KMS-11 (cell line): ENCODE results near the gene NUP58.

Source experiments
- H2AFZ ChIP-seq: fragments of 200-600 bp; sonication (generic); 2 replicates; pipeline ENCODE4 v1.6.1; 2016; ENCODE audit warnings: antibody characterized with exemption, mixed run types, low read depth
- H3K27ac ChIP-seq: fragments of 200-600 bp; sonication (generic); 2 replicates; pipeline ENCODE4 v1.6.1; 2016; ENCODE audit warnings: mild to moderate bottlenecking, mixed run types
- H3K27me3 ChIP-seq: fragments of 200-600 bp; sonication (generic); 2 replicates; pipeline ENCODE4 v1.6.1; 2017; ENCODE audit warnings: mild to moderate bottlenecking, low read depth, mixed run types, moderate library complexity; ENCODE audit not compliant: insufficient read depth
- H3K36me3 ChIP-seq: fragments of 200-600 bp; sonication (generic); 2 replicates; pipeline ENCODE4 v1.6.1; 2017; ENCODE audit warnings: mild to moderate bottlenecking, mixed run types; ENCODE audit not compliant: insufficient read depth
- H3K4me1 ChIP-seq: fragments of 200-600 bp; sonication (generic); 2 replicates; pipeline ENCODE4 v1.6.1; 2016; ENCODE audit warnings: mild to moderate bottlenecking, low read depth, mixed run types; ENCODE audit not compliant: poor library complexity, severe bottlenecking
- H3K4me2 ChIP-seq: fragments of 200-600 bp; sonication (generic); 2 replicates; pipeline ENCODE4 v1.7.0; 2016; ENCODE audit warnings: mild to moderate bottlenecking, mixed run types
- H3K4me3 ChIP-seq: fragments of 200-600 bp; sonication (generic); IDR thresholded peaks from 2 replicates; pipeline ENCODE4 v1.6.1; 2017; ENCODE audit warnings: low read depth, low read length, mixed read lengths; ENCODE audit not compliant: insufficient read depth
- H3K79me2 ChIP-seq: fragments of 200-600 bp; sonication (generic); 2 replicates; pipeline ENCODE4 v1.6.1; 2016; ENCODE audit warnings: low read depth, mixed run types; ENCODE audit not compliant: insufficient read depth
- H3K9ac ChIP-seq: fragments of 200-600 bp; sonication (generic); 2 replicates; pipeline ENCODE4 v1.6.1; 2016; ENCODE audit warnings: mild to moderate bottlenecking, mixed run types
- H4K20me1 ChIP-seq: fragments of 200-600 bp; sonication (generic); 2 replicates; pipeline ENCODE4 v1.6.1; 2016; ENCODE audit warnings: mild to moderate bottlenecking, mixed run types; ENCODE audit not compliant: insufficient read depth
- TF ChIP-seq, protein P1 (sequence below): fragments of 200-600 bp; sonication (generic); conservative IDR thresholded peaks from 2 replicates; pipeline ENCODE4 v1.6.1; 2017; ENCODE audit warnings: low read depth, mild to moderate bottlenecking, antibody characterized with exemption, low read length, moderate library complexity, mixed read lengths

The NUP58 gene

DNA sequence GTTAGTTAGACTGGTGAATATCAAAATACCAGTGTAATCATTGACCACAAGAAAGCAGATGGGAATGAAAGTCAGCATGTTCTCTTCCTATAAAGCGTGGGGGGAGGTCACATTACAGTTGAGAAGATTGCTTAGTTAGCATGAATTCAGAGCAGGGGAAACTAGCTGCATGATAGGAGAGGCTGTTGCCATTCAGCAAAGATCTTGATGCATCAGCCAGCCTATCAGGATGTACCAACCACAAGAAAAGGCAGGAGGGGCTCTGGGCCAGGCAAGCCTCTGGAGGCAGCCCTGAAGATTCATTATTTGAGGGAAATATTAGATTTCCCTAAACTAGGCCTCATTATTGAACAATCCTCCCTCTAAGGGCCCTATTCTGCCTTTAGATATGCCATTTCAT, 9.1 kb upstream of the NUP58 start:
- peak overlapping the region; percentile 49 for H3K4me2 ChIP-seq
- no peaks in the 10 kb centered on the region for H3K27me3 ChIP-seq
- H3K9ac ChIP-seq = no peak overlapping the region
- H4K20me1 ChIP-seq = no peaks in the 10 kb centered on the region
- H2AFZ ChIP-seq = peak overlapping the region; percentile 48
- peaks cover 25% of the 10 kb centered on the region for H3K4me1 ChIP-seq
- peak overlapping the region; percentile 67 for H3K27ac ChIP-seq
- H3K4me3 ChIP-seq = no peak overlapping the region
- TF ChIP-seq, protein P1, sequence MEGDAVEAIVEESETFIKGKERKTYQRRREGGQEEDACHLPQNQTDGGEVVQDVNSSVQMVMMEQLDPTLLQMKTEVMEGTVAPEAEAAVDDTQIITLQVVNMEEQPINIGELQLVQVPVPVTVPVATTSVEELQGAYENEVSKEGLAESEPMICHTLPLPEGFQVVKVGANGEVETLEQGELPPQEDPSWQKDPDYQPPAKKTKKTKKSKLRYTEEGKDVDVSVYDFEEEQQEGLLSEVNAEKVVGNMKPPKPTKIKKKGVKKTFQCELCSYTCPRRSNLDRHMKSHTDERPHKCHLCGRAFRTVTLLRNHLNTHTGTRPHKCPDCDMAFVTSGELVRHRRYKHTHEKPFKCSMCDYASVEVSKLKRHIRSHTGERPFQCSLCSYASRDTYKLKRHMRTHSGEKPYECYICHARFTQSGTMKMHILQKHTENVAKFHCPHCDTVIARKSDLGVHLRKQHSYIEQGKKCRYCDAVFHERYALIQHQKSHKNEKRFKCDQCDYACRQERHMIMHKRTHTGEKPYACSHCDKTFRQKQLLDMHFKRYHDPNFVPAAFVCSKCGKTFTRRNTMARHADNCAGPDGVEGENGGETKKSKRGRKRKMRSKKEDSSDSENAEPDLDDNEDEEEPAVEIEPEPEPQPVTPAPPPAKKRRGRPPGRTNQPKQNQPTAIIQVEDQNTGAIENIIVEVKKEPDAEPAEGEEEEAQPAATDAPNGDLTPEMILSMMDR = no peak
- H3K36me3 ChIP-seq = no peaks in the 10 kb centered on the region
- H3K79me2 ChIP-seq = no peaks in the 10 kb centered on the region

DNA sequence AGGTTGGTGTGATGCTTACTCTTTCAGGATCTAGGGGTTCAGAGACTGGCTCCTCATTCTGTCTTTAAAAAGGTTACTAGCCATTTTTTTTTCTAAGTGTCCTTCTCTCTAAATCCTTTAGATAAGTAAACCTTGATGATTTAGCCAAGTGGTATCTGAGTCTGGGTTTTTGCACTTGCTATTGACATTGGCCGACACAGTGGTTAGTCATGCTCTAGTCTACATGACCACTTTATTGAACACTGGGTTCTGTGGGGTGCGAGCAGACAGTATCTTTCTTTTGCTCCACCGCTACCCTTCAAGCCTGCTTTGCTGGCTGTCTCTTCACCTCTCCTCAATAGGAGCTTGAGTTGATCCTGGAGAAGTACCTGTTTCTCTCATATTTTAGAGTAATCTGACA, 6.2 kb upstream of the NUP58 start:
- Histone ChIP-seq H3K9ac (no peak overlapping the region), H3K27ac (no peak overlapping the region), H3K27me3 (no peaks in the 10 kb centered on the region), H3K4me3 (no peak overlapping the region), H3K79me2 (no peaks in the 10 kb centered on the region), H3K36me3 (no peaks in the 10 kb centered on the region), H2AFZ (no peak overlapping the region), H4K20me1 (no peaks in the 10 kb centered on the region), H3K4me2 (no peak overlapping the region), H3K4me1 (peaks cover 25% of the 10 kb centered on the region)
- TF ChIP-seq, protein P1 = no peak

DNA sequence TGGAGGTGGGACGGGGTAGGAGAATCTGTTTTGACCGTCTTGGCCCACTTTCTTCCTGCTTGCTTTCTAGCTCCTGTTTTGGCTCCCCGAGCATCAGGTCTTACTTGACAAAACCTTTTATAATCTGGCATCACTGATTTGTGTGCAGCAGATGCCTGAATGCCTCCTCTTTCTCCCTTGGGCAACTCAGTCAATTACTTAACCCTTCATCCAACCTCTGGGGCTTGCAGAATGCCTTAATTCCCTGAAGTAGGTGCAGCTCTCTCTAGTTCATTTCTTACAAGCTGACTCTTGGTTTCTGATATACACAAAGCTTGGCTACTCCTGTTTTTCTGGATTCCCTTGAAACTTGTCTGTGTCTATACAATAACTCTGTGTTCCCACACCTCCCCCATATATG, 5.7 kb upstream of the NUP58 start:
- Histone ChIP-seq H3K27me3 (no peaks in the 10 kb centered on the region), H4K20me1 (no peaks in the 10 kb centered on the region), H3K9ac (no peak overlapping the region), H3K36me3 (no peaks in the 10 kb centered on the region), H2AFZ (no peak overlapping the region), H3K79me2 (no peaks in the 10 kb centered on the region), H3K4me1 (peaks cover 26% of the 10 kb centered on the region), H3K27ac (no peak overlapping the region), H3K4me2 (no peak overlapping the region), H3K4me3 (no peak overlapping the region)
- TF ChIP-seq, protein P1 = no peak

DNA sequence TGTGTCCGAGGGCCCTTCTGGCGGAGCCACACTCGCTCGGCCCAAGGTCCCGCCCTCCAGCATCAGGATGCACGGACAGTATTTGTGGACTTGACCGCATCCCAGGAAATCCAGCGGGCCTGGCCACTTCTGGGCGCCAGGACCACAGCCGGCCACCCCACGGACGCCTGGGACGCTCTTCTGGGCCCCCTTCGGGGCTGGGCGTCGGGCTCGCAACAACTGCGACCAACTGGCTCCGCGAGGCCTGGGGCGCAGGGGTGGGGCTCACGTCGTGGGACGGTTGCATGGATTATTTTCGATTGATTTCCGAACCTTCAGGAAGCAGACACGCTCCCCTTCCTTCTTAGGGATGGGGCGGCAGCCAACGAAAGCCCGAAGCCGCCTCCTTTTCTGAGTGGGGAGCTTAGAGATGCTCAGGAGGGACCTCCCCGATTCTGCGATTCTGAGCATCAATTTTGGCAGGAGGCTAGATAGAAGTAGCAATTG, 521 bp upstream of the NUP58 start:
- H3K4me2 ChIP-seq = peak overlapping the region; percentile 60
- H3K27ac ChIP-seq = peak overlapping the region; percentile 43
- H3K27me3 ChIP-seq = no peaks in the 10 kb centered on the region
- H3K79me2 ChIP-seq = peaks cover 41% of the 10 kb centered on the region
- no peak overlapping the region for H3K4me3 ChIP-seq
- peak overlapping the region; percentile 91 for H2AFZ ChIP-seq
- H3K36me3 ChIP-seq = no peaks in the 10 kb centered on the region
- no peaks in the 10 kb centered on the region for H4K20me1 ChIP-seq
- H3K4me1 ChIP-seq = peaks cover 16% of the 10 kb centered on the region
- H3K9ac ChIP-seq = no peak overlapping the region; the same call in 1 of the 2 replicates
- TF ChIP-seq, protein P1 = no peak

DNA sequence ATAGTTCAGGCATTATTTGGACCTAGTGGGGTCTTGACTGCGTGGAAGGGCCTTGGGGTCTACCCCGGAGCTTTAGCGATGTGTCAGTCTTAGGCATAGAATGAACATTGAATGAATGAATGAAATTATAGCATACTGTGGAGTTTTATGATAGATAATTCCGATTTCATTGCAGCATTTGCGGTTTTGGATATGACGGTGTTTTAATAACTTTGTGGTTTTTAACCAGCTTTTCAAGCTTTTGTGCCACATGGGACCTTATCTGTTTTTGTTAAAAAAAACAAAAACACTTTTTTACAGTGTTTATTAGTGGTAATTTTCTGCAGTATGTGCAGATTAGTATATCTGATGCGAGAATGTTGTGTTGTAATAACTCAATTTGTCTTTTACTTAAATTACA, 696 bp downstream of the NUP58 start:
- Histone ChIP-seq H4K20me1 (no peaks in the 10 kb centered on the region), H3K4me2 (peak overlapping the region; percentile 55), H3K36me3 (no peaks in the 10 kb centered on the region), H3K27me3 (no peaks in the 10 kb centered on the region), H3K79me2 (peaks cover 53% of the 10 kb centered on the region), H3K27ac (peak overlapping the region; percentile 80), H3K9ac (peak overlapping the region; percentile 80), H2AFZ (peak overlapping the region; percentile 91), H3K4me1 (peaks cover 16% of the 10 kb centered on the region), H3K4me3 (no peak overlapping the region)
- TF ChIP-seq, protein P1 = no peak
